HG03064 (cell line): Measurements from ENCODE around the gene RIOK2.
"Not testable (repeated sequence)": the region's sequence is repeated elsewhere in the genome, so short reads cannot be mapped to it uniquely, and the experiment has no call there.

ENCODE experiments used
- ATAC-seq: cut with Tn5 transposase; IDR thresholded peaks from one replicate; pipeline ENCODE4 v1.9.1; 2021; ENCODE audit warnings: low read depth; ENCODE audit not compliant: unreplicated experiment

RIOK2 gene

DNA sequence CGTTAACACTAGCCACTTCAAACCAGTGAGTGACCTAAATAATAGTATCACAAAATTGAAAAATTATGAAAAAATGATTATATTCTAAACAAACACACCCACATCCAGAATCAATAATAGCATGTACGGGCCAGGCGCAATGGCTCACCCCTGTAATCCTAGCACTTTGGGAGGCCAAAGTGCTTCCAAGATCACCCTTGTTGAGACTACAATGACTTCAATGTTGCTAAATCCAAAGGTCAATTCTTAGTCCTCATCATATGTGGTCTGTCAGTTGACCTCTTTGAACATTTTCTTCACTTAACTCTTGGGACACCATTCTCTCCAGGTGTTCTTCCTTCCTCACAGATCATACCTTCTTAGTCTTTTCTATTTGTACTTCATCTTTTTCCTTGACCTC is 11.3 kb downstream of the RIOK2 start:
- ATAC-seq = no peak

GRCh38 chr5:97167435-97167834 is 15.6 kb downstream of the RIOK2 start:
- peak; percentile 72 for ATAC-seq

- ATAC-seq = no peak
Measured at GRCh38 chr5:97165726-97166125, 17.3 kb downstream of the RIOK2 start.

DNA sequence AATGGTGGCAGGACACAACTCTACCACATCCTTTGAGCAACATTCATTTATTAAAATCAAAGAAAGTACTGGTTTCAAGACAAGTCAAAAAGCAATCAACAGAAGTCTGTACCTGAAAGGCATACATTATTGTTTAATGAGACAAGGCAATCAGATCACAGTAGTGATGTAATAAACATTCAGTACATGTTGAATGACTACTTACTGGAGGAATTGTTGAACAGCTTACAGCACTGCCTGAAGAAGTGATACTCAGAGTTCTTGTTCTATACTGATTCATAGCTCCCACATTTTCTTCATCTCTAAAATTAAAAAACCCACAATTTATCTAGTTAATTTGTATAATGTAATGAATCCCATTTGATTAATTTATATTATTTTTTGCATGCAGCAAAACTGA is 18.2 kb downstream of the RIOK2 start:
- ATAC-seq = no peak

GRCh38 chr5:97163790-97164285 is 19.2 kb downstream of the RIOK2 start:
- ATAC-seq = no peak

GRCh38 chr5:97163360-97163764 is 19.7 kb downstream of the RIOK2 start:
- no peak for ATAC-seq

DNA sequence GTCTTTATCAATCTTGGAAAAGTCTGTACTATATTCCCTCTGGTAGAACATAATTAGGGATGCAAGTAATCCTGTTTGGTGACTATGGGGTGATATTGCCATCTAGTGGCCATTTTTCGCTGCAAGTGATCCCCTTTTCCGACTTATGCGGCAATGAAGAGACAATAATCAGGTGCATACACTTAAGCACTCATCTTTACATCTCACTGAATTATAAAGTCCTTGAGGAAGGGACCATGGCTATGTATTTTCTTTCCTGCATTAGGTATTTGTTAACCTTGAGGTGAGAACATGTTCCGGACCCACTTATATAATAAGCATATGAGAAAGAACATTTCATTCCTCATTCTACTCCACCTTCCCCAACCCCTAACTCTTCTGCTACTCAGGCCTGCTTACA is 21.0 kb downstream of the RIOK2 start:
- no peak for ATAC-seq

DNA sequence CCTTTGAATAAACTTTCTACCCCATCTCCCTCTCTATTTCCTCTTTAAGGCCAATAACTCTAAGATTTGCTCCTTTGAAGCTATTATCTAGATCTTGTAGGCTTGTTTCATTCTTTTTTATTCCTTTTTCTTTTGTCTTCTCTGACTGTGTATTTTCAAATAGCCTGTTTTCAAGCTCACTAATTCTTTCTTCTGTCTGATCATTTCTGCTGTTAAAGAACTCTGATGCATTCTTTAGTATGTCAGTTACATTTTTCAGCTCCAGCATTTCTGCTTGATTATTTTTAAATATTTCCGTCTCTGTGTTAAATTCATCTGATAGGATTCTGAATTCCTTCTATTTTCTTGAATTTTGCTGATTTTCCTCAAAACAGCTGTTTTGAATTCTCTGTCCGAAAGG is 25.4 kb downstream of the RIOK2 start:
- ATAC-seq = no peak

DNA sequence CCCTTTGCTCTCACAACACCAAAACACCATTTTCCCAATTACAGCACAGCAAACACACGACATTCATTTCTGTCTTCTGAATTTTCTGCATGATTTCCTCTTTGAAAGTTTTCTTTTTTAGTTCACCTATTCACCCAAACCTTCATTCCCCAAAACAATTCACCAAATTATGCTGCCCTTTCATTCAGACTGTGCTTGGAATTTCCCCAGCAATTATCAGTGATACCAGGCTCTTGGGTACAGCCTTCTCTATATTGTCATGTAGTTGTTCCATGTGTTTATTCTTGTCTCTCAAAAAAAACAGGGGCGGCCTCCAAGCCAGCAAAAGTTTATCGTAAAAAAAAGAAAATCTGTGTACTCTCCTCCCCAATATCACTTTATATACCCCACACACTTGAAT is 31.7 kb downstream of the RIOK2 start:
- no peak for ATAC-seq

- no peak for ATAC-seq
Measured at GRCh38 chr5:97150401-97150800, 32.6 kb downstream of the RIOK2 start.

GRCh38 chr5:97149709-97150108 is 33.3 kb downstream of the RIOK2 start:
- ATAC-seq = no peak

GRCh38 chr5:97148288-97148687 is 34.8 kb downstream of the RIOK2 start:
- ATAC-seq = no peak

DNA sequence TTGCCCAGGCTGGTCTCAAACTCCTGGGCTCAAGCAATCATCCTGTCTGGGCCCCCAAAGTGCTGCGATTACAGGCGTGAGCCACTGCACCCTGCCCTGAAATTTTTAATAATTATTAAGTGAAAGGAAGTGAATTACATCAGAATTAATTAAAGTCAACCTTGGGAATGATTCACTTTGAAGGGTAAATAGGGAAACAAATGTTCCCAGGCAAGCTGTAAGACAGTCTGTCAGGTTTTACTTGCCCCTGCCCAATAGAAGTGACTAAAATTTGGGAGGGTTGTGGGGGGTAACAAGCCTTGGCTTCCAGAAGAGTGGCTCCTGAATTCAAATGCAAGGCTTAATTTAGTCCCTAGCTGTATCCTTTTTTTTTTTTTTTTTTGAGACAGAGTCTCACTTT is 39.3 kb downstream of the RIOK2 start:
- no peak for ATAC-seq

- ATAC-seq = peak; percentile 88
Measured at GRCh38 chr5:97142521-97143254, 40.4 kb downstream of the RIOK2 start, which contains the start of gene LIX1. LIX1 (minus strand) TSS chr5:97142611; CDS start chr5:97142576, 35 bp downstream.

GRCh38 chr5:97141539-97141938 is 41.5 kb downstream of the RIOK2 start:
- ATAC-seq = no peak

GRCh38 chr5:97141031-97141430 is 42.0 kb downstream of the RIOK2 start:
- ATAC-seq = no peak

DNA sequence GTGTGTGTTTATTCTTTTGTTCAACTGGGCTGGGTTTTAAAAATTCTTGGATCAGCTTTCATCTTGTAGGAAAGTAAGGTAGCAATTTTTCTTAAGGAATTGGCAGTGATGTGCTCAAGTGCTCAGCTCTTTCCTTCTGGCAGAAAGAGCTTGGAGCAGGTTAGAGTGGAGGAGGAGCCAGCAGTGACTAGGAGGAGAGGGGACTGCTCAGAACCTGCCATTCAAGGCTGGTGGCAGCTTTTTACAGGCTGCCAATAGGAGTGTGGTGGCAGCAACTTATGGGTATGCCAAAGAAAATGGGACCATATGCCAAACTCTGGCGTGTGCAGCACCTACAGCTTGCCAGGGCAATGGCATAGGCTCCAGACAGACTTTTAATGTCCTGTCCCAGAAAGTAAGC is 42.8 kb downstream of the RIOK2 start:
- ATAC-seq = not testable (repeated sequence)

DNA sequence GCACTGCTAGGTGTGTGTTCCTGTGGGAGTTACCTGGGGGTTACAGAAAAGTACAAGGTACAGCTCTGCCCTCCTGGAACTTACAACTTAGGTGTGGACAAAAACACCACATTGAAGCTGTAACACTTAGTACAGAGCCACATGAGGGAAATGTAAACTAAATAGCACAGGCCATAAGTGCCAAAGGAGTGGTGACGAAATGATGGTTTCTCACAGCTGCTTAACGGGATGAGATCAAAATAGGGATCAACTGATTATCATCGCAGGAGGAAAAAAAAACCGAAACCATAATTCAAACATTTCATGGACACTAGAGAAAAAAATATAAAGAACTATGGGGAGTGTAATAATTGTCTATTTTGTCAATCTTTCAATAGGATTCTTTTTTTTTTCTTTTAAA is 46.6 kb downstream of the RIOK2 start:
- no peak for ATAC-seq

GRCh38 chr5:97135868-97136267 is 47.2 kb downstream of the RIOK2 start:
- no peak for ATAC-seq

GRCh38 chr5:97134634-97135033 is 48.4 kb downstream of the RIOK2 start:
- ATAC-seq = no peak

GRCh38 chr5:97133101-97133500 is 49.9 kb downstream of the RIOK2 start:
- ATAC-seq = no peak

DNA sequence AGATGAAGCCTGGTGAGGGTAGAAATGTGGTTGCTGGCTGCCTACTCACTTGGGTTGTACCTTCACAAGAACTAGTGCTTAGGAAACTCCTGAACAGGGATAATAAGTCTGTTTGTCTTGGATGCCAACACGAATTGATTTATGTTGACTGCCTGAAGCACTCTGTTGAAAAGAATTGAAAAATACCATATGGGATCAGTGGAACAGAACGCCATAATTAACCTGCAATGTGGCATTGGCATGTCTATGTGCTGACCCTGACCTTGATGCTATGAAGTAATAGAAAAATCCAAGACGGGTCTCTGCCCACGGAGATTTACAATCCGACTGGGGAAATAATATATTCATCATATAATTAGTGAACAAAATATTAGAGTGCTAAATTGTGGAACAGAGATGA is 51.1 kb downstream of the RIOK2 start:
- ATAC-seq = no peak
